ENCODE measurements around the gene COG5. TPM values are rescaled to one million over a fixed set of nuclear protein-coding genes. Genes with fewer than 3 reads are reported as not detected.

The COG5 gene
- total RNA-seq, 4 donors from 2014 or later: 34.8 to 74.1 (median 41.2) TPM

DNA sequence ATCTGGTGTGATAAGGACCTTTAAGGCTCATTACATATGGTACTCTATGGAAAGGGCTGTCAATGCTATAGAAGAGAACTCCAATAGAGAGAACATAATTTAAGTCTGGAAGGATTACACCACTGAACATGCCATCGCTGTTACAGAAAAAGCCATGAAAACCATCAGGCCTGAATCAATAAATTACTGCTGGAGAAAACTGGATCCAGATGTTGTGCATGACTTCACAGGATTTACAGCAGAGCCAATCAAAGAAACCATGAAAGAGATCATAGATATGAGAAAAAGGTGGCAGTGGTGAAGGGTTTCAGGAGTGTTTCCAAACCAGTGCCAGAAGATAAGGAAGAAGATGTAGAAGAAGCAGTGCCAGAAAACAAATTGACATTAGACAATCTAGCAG lies 112.8 kb downstream of the COG5 start:
- ATAC-seq (ENCODE audit: low FRiP score): no peak
- TF ChIP-seq, protein P1, sequence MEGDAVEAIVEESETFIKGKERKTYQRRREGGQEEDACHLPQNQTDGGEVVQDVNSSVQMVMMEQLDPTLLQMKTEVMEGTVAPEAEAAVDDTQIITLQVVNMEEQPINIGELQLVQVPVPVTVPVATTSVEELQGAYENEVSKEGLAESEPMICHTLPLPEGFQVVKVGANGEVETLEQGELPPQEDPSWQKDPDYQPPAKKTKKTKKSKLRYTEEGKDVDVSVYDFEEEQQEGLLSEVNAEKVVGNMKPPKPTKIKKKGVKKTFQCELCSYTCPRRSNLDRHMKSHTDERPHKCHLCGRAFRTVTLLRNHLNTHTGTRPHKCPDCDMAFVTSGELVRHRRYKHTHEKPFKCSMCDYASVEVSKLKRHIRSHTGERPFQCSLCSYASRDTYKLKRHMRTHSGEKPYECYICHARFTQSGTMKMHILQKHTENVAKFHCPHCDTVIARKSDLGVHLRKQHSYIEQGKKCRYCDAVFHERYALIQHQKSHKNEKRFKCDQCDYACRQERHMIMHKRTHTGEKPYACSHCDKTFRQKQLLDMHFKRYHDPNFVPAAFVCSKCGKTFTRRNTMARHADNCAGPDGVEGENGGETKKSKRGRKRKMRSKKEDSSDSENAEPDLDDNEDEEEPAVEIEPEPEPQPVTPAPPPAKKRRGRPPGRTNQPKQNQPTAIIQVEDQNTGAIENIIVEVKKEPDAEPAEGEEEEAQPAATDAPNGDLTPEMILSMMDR (IDR thresholded peaks at IDR 0.05): no peak
- no peak for DNase-seq (ENCODE audit: low spot score)

DNA sequence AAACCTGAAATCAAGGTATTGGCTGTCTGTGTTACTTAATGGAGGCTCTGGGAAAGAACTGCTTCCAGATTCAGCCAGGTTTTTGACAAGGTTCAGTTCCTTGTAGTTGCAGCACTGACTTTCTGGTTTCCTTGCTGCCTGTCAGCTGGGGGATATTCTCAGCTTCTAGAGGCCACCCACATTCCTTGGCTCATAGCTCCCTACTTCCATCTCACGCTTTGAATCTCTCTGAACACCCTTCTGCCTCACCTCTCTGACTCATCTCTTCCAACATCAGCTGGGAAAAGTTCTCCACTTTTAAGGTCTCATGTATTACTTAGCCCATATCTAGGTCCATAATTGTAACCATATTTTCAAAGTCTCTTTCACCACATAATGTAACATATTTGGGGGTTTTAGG lies 116.7 kb downstream of the COG5 start:
- TF ChIP-seq, protein P1 (IDR thresholded peaks at IDR 0.05): no peak
- ATAC-seq (ENCODE audit: low FRiP score) (no peak), DNase-seq (ENCODE audit: low spot score) (no peak)

DNA sequence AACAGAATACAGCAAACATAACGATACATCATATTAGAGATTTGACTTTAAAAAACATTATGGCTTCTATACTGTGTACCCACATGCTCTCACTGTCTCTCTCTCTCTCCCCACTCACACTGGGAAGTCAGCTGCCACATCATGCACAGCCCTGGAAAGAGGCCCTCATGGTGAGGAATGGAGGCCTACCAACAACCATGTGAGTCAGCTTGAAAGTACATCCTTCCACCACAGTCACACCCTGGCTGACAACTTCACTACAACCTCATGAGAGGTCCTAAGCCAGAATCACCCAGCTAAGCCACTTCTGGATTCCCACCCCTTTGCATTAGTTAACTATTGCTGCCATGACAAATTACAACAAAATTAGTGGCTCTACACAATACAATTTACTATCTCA lies 117.2 kb downstream of the COG5 start:
- DNase-seq (ENCODE audit: low spot score) (no peak), ATAC-seq (ENCODE audit: low FRiP score) (no peak)
- TF ChIP-seq, protein P1 (IDR thresholded peaks at IDR 0.05): no peak

DNA sequence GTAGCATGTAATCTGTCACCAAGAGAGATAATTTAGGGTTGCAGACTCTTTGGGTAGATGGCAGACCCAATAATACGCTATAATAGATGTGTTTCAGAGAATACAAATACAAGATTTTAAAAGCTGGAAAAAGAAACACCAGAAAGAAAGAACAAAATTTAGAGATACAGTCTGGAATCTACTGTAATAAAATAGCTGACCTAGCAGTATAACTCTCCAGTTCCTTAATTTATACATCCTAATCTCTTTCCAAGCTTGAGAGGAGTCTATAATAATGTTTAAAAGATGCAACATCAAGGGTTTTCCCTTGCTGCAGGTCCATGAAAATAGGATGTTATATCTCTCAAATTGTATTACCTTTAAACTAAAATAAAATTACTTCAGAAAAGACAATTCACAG lies 121.0 kb downstream of the COG5 start:
- ATAC-seq (ENCODE audit: low FRiP score) (no peak), DNase-seq (ENCODE audit: low spot score) (no peak)
- TF ChIP-seq, protein P1 (IDR thresholded peaks at IDR 0.05): no peak

DNA sequence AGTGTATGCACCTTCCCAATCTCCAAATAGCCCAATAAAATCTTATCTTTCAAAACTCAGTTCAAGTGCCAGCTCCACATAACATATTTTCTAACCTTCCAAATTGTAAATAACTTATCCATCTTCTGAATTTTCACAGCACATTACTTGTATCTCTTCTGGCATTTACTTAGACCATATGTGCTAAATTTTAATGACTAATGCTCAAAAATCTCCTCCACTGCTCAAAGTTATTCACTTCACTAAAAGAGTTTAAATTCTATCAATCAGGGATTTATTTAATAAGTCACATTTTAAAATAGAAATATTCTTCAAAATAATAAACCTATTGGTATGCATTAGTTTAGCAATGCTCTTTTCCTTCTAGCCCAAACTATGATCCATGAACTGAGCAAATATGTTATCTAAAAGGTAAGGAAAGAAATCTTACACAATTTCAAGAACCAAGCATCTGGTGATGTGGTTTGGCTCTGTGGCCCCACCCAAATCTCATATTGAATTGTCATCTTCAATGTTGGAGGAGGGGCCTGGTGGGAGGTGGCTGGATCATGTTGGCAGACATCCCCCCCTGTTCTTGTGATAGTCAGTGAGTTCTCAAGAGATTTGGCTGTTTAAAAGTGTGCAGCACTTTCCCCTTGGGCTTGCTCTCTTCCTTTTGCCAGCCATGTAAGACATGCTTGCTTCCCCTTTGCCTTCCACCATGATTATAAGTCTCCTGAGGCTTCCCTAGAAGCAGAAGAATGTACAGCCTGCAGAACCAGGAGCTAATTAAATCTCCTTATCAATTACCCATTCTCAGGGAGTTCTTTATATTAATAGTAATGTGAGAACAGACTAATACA lies 121.9 kb downstream of the COG5 start:
- no peak for DNase-seq (ENCODE audit: low spot score)
- TF ChIP-seq, protein P1 (IDR thresholded peaks at IDR 0.05): no peak
- ATAC-seq (ENCODE audit: low FRiP score): no peak

DNA sequence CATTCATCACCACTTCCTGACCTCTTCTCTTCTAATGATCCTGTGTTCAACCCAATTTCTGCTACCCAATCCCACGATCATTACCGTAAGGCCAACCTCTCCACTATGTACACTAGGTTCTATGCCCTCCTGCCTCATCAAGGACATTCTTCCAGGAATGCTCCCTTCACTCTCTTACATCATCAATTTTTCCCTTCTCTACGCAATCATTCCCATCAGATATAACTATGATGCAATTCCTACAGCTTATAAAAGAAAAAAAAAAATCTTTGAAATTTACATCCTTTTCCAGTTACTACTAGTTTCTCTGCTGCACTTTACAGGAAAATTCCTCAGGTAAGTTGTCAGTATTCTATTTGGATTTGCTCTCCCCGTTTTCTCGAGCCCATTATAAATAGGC lies 124.7 kb downstream of the COG5 start:
- ATAC-seq (ENCODE audit: low FRiP score) (no peak), DNase-seq (ENCODE audit: low spot score) (no peak)
- TF ChIP-seq, protein P1 (IDR thresholded peaks at IDR 0.05): no peak

DNA sequence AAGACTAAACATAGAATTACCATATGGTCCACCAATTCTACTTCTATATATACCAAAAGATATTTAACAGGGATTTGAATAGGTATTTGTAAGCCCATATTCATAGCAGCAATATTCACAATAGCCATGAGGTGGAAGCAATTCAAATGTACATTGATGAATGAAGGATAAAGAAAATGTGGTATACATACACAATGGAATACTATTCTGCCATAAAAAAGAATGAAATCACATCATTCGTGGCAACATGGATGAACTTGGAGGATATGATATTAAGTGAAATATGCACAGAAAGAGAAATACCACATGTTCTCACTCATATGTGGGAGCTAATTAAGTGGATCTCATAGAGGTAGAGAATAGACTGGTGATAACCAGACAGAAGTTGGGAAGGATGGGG lies 128.0 kb downstream of the COG5 start:
- no peak for DNase-seq (ENCODE audit: low spot score)
- no peak for ATAC-seq (ENCODE audit: low FRiP score)
- TF ChIP-seq, protein P1 (IDR thresholded peaks at IDR 0.05): no peak
